ENCODE data around the gene ZBTB20. TPM values are rescaled to one million over a fixed set of nuclear protein-coding genes. Genes with fewer than 3 reads are reported as not detected.

ZBTB20 gene
- total and polyA plus RNA-seq, 10 of the 15 experiments (the other 5 are each of a cell fraction or from before 2014, with no cell fraction given), result 0.20 to 5.5 (median 2.2) TPM

DNA sequence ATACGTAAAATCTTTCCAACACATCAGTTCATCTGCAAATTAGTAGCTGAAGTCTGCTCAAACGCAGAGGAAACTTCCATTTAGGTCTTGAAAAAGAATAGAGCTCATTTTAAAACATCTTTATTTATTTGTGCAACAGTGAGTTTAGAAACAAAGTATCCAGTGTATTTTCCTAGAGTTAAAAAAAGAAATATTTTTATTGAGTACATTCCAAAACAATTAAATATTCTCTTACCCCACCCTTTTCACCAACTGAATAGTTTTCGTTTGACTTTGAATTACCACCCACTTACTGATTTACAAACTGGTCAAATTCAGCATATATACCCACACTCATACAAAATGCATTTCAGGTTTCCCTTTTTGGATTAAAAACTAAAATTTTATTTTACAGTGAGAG is 104.7 kb downstream of the ZBTB20 start:
- H3K36me3 ChIP-seq (ENCODE audit: control insufficient read depth in 2 of 2, insufficient read depth in 2 of 2, low read length in 1 of 2), result no peaks in the 10 kb centered on the region
- no peaks in the 10 kb centered on the region for H4K20me1 ChIP-seq (ENCODE audit: control insufficient read depth, insufficient read depth)
- CTCF ChIA-PET, result interaction anchor here (0.7 to 2.2 kb wide), 17 partner anchors 8 to 776 kb away, joined by 3 to 12 read pairs (median 4); no protein-coding TSS in a partner anchor
- H3K9ac ChIP-seq (ENCODE audit: control insufficient read depth, insufficient read depth, low read length), result no peak overlapping the region
- ATAC-seq (no peak), FAIRE-seq (no peak), DNase-seq (ENCODE audit: low read depth, low spot score) (no peak)
- RAD21 ChIA-PET (ENCODE audit: unreplicated experiment), result interaction anchor here (0.7 to 1.3 kb wide), 3 partner anchors 145 to 742 kb away, joined by 3 read pairs; no protein-coding TSS in a partner anchor
- no TSS peak for BruUV-seq (replicated peaks)
- no peaks in the 10 kb centered on the region for H3K9me3 ChIP-seq (replicated peaks; ENCODE audit: control insufficient read depth, insufficient read depth, low read length)
- POLR2A ChIA-PET, result no interaction called here
- TF ChIP-seq ZNF274 (IDR thresholded peaks at IDR 0.05; ENCODE audit: insufficient read depth, insufficient read length) (no peak), DPF2 (IDR thresholded peaks at IDR 0.05) (no peak), ZNF24 (IDR thresholded peaks at IDR 0.05) (no peak), RAD51 (IDR thresholded peaks at IDR 0.05) (no peak), PML (IDR thresholded peaks at IDR 0.05; ENCODE audit: low read length) (no peak), RBBP5 (conservative IDR thresholded peaks at IDR 0.05) (no peak), GABPA (IDR thresholded peaks at IDR 0.05; ENCODE audit: low read depth) (no peak)
- TF ChIP-seq, protein P1, sequence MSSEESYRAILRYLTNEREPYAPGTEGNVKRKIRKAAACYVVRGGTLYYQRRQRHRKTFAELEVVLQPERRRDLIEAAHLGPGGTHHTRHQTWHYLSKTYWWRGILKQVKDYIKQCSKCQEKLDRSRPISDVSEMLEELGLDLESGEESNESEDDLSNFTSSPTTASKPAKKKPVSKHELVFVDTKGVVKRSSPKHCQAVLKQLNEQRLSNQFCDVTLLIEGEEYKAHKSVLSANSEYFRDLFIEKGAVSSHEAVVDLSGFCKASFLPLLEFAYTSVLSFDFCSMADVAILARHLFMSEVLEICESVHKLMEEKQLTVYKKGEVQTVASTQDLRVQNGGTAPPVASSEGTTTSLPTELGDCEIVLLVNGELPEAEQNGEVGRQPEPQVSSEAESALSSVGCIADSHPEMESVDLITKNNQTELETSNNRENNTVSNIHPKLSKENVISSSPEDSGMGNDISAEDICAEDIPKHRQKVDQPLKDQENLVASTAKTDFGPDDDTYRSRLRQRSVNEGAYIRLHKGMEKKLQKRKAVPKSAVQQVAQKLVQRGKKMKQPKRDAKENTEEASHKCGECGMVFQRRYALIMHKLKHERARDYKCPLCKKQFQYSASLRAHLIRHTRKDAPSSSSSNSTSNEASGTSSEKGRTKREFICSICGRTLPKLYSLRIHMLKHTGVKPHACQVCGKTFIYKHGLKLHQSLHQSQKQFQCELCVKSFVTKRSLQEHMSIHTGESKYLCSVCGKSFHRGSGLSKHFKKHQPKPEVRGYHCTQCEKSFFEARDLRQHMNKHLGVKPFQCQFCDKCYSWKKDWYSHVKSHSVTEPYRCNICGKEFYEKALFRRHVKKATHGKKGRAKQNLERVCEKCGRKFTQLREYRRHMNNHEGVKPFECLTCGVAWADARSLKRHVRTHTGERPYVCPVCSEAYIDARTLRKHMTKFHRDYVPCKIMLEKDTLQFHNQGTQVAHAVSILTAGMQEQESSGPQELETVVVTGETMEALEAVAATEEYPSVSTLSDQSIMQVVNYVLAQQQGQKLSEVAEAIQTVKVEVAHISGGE (CRISPR knock-in tag; IDR thresholded peaks at IDR 0.05), result no peak
- no peak overlapping the region for H3K27ac ChIP-seq (ENCODE audit: control insufficient read depth, insufficient read depth)
- SMC1A ChIA-PET (ENCODE audit: uncharacterized antibody, unreplicated experiment), result interaction anchor here (0.7 to 2.1 kb wide), 10 partner anchors 9 to 773 kb away, joined by 3 to 9 read pairs (median 4); no protein-coding TSS in a partner anchor
- in situ Hi-C loops (cut with MboI) (no loop called here), intact Hi-C loops (cut with micrococcal nuclease; ENCODE audit: unreplicated experiment) (no loop called here)
- H3K4me2 ChIP-seq (ENCODE audit: control insufficient read depth, insufficient read depth), result no peak overlapping the region
- H3K4me1 ChIP-seq (ENCODE audit: control insufficient read depth, insufficient read depth, low read length), result no peaks in the 10 kb centered on the region
- no peak overlapping the region for H3K4me3 ChIP-seq
- no peak overlapping the region for H2AFZ ChIP-seq (ENCODE audit: control insufficient read depth, low read depth, low read length)
- 82% methylated on average over 3 of the region's 3 CpGs for WGBS (ENCODE audit: insufficient coverage, insufficient replicate concordance, low lambda C conversion rate, missing lambda C conversion rate)
- H3K27me3 ChIP-seq (replicated peaks in 1 of 2; ENCODE audit: control insufficient read depth in 2 of 2, insufficient read depth in 2 of 2, low read length in 1 of 2), result no peaks in the 10 kb centered on the region
- no peaks in the 10 kb centered on the region for H3K79me2 ChIP-seq (ENCODE audit: control insufficient read depth, insufficient read depth, low read length)
